UCSD-AML1 (cell line): ENCODE measurements around the gene SH3BGR.
"Not testable (repeated sequence)": the region's sequence is repeated elsewhere in the genome, so short reads cannot be mapped to it uniquely, and the experiment has no call there.

Experiments used
- DNase-seq: peaks from one replicate; lab custom pipeline; 2025; ENCODE audit not compliant: unreplicated experiment; lab: John Stamatoyannopoulos, UW

The SH3BGR gene

GRCh38 chr21:39451332-39452206 lies at the start of gene SH3BGR:
Gene SH3BGR (plus strand): TSS chr21:39451970. CDS start chr21:39452097, 127 bp downstream.
- DNase-seq: no peak

- no peak for DNase-seq
These were observed 45.7 kb upstream of the SH3BGR start for GRCh38 chr21:39406065-39406464.

- DNase-seq: not testable (repeated sequence)
These were observed 32.6 kb upstream of the SH3BGR start for GRCh38 chr21:39419204-39419603.

- DNase-seq: no peak
These were observed 29.1 kb upstream of the SH3BGR start for GRCh38 chr21:39422527-39423241.

GRCh38 chr21:39429445-39429844 lies 22.3 kb upstream of the SH3BGR start:
- DNase-seq: no peak

- DNase-seq: no peak
These were observed 21.8 kb upstream of the SH3BGR start for GRCh38 chr21:39430016-39430415.

- no peak for DNase-seq
These were observed 21.3 kb upstream of the SH3BGR start for GRCh38 chr21:39430457-39430856.

GRCh38 chr21:39430954-39431353 lies 20.8 kb upstream of the SH3BGR start:
- DNase-seq: no peak

GRCh38 chr21:39434950-39435349 lies 16.8 kb upstream of the SH3BGR start:
- DNase-seq: no peak

- no peak for DNase-seq
These were observed 12.5 kb upstream of the SH3BGR start for GRCh38 chr21:39439232-39439631.

- no peak for DNase-seq
These were observed 10.0 kb upstream of the SH3BGR start for GRCh38 chr21:39441502-39442475.

- DNase-seq: no peak
These were observed 7.2 kb upstream of the SH3BGR start for GRCh38 chr21:39444421-39445180.

GRCh38 chr21:39445321-39446269 lies 6.2 kb upstream of the SH3BGR start, which contains the start of gene LCA5L:
Gene LCA5L (minus strand): TSS chr21:39445778. CDS start chr21:39428493, 17,285 bp downstream.
- DNase-seq: peak; percentile 95

GRCh38 chr21:39447264-39447663 lies 4.5 kb upstream of the SH3BGR start:
- DNase-seq: no peak

GRCh38 chr21:39452207-39452969 lies 618 bp downstream of the SH3BGR start:
- DNase-seq: no peak

- no peak for DNase-seq
These were observed 1.2 kb downstream of the SH3BGR start for GRCh38 chr21:39452970-39453342.

- no peak for DNase-seq
These were observed 1.9 kb downstream of the SH3BGR start for GRCh38 chr21:39453571-39454179.
